ENCODE measurements around the gene SYTL1.

Gene SYTL1

GRCh38 chr1:27341525-27342252 lies at the start of gene SYTL1:
TSS of gene SYTL1 (plus strand) at chr1:27342022. CDS start at chr1:27345335, 3,313 bp downstream.
- no peak for DNase-seq (ENCODE audit: low read depth, low spot score)
- Histone ChIP-seq H3K27me3 (ENCODE audit: insufficient read depth, insufficient read length) (no peaks in the 10 kb centered on the region), H3K4me3 (ENCODE audit: insufficient read length, low read depth) (peak within 1 kb of the TSS; percentile 29), H3K9me3 (ENCODE audit: insufficient read depth, low read length) (no peaks in the 10 kb centered on the region), H3K4me1 (ENCODE audit: insufficient read depth, insufficient read length) (peaks cover 31% of the 10 kb centered on the region), H3K36me3 (ENCODE audit: insufficient read depth, insufficient read length, low read length) (peaks cover 24% of the 10 kb centered on the region), H3K9ac (ENCODE audit: insufficient read length, low read depth) (peak within 1 kb of the TSS; percentile 68)
- no peak for TF ChIP-seq ZNF274 (IDR thresholded peaks at IDR 0.05; ENCODE audit: low read depth, low read length)
- TF ChIP-seq YY1 (IDR thresholded peaks at IDR 0.05; ENCODE audit: insufficient read depth, insufficient read length), result no peak
- TF ChIP-seq SUZ12 (IDR thresholded peaks at IDR 0.05; ENCODE audit: extremely low read depth, insufficient read depth, insufficient read length), result no peak

- Histone ChIP-seq H3K36me3 (ENCODE audit: insufficient read depth, insufficient read length, low read length) (peaks cover 23% of the 10 kb centered on the region), H3K4me3 (ENCODE audit: insufficient read length, low read depth) (no peak overlapping the region), H3K27me3 (ENCODE audit: insufficient read depth, insufficient read length) (no peaks in the 10 kb centered on the region), H3K9ac (ENCODE audit: insufficient read length, low read depth) (no peak overlapping the region), H3K4me1 (ENCODE audit: insufficient read depth, insufficient read length) (peaks cover 7% of the 10 kb centered on the region), H3K9me3 (ENCODE audit: insufficient read depth, low read length) (peaks cover 8% of the 10 kb centered on the region; the same call in 1 of the 2 replicates)
- no peak for DNase-seq (ENCODE audit: low read depth, low spot score)
- TF ChIP-seq SUZ12 (IDR thresholded peaks at IDR 0.05; ENCODE audit: extremely low read depth, insufficient read depth, insufficient read length) (no peak), YY1 (IDR thresholded peaks at IDR 0.05; ENCODE audit: insufficient read depth, insufficient read length) (no peak), ZNF274 (IDR thresholded peaks at IDR 0.05; ENCODE audit: low read depth, low read length) (no peak)
Observed at GRCh38 chr1:27292106-27292505, 49.7 kb upstream of the SYTL1 start.

GRCh38 chr1:27293915-27294314 lies 47.9 kb upstream of the SYTL1 start:
- Histone ChIP-seq H3K27me3 (ENCODE audit: insufficient read depth, insufficient read length) (no peaks in the 10 kb centered on the region), H3K9me3 (ENCODE audit: insufficient read depth, low read length) (peaks cover 8% of the 10 kb centered on the region; the same call in 1 of the 2 replicates), H3K9ac (ENCODE audit: insufficient read length, low read depth) (no peak overlapping the region), H3K4me1 (ENCODE audit: insufficient read depth, insufficient read length) (peaks cover 16% of the 10 kb centered on the region), H3K36me3 (ENCODE audit: insufficient read depth, insufficient read length, low read length) (peaks cover 27% of the 10 kb centered on the region), H3K4me3 (ENCODE audit: insufficient read length, low read depth) (no peak overlapping the region)
- no peak for DNase-seq (ENCODE audit: low read depth, low spot score)
- TF ChIP-seq ZNF274 (IDR thresholded peaks at IDR 0.05; ENCODE audit: low read depth, low read length) (no peak), SUZ12 (IDR thresholded peaks at IDR 0.05; ENCODE audit: extremely low read depth, insufficient read depth, insufficient read length) (no peak), YY1 (IDR thresholded peaks at IDR 0.05; ENCODE audit: insufficient read depth, insufficient read length) (no peak)

- Histone ChIP-seq H3K4me1 (ENCODE audit: insufficient read depth, insufficient read length) (peaks cover 40% of the 10 kb centered on the region), H3K4me3 (ENCODE audit: insufficient read length, low read depth) (no peak overlapping the region), H3K9ac (ENCODE audit: insufficient read length, low read depth) (no peak overlapping the region), H3K9me3 (ENCODE audit: insufficient read depth, low read length) (no peaks in the 10 kb centered on the region), H3K27me3 (ENCODE audit: insufficient read depth, insufficient read length) (no peaks in the 10 kb centered on the region), H3K36me3 (ENCODE audit: insufficient read depth, insufficient read length, low read length) (peaks cover 27% of the 10 kb centered on the region)
- DNase-seq (ENCODE audit: low read depth, low spot score), result no peak
- TF ChIP-seq YY1 (IDR thresholded peaks at IDR 0.05; ENCODE audit: insufficient read depth, insufficient read length) (no peak), SUZ12 (IDR thresholded peaks at IDR 0.05; ENCODE audit: extremely low read depth, insufficient read depth, insufficient read length) (no peak), ZNF274 (IDR thresholded peaks at IDR 0.05; ENCODE audit: low read depth, low read length) (no peak)
Observed at GRCh38 chr1:27296773-27297291, 45.0 kb upstream of the SYTL1 start.

- Histone ChIP-seq H3K36me3 (ENCODE audit: insufficient read depth, insufficient read length, low read length) (peaks cover 23% of the 10 kb centered on the region), H3K4me1 (ENCODE audit: insufficient read depth, insufficient read length) (peaks cover 41% of the 10 kb centered on the region)
Observed at GRCh38 chr1:27297903-27298302, 43.9 kb upstream of the SYTL1 start.

GRCh38 chr1:27298632-27299384 lies 43.0 kb upstream of the SYTL1 start:
- Histone ChIP-seq H3K4me1 (ENCODE audit: insufficient read depth, insufficient read length) (peaks cover 41% of the 10 kb centered on the region), H3K9ac (ENCODE audit: insufficient read length, low read depth) (peak overlapping the region; percentile 12), H3K4me3 (ENCODE audit: insufficient read length, low read depth) (no peak overlapping the region), H3K36me3 (ENCODE audit: insufficient read depth, insufficient read length, low read length) (peaks cover 20% of the 10 kb centered on the region), H3K9me3 (ENCODE audit: insufficient read depth, low read length) (no peaks in the 10 kb centered on the region), H3K27me3 (ENCODE audit: insufficient read depth, insufficient read length) (no peaks in the 10 kb centered on the region)
- DNase-seq (ENCODE audit: low read depth, low spot score), result no peak
- TF ChIP-seq SUZ12 (IDR thresholded peaks at IDR 0.05; ENCODE audit: extremely low read depth, insufficient read depth, insufficient read length), result no peak
- TF ChIP-seq ZNF274 (IDR thresholded peaks at IDR 0.05; ENCODE audit: low read depth, low read length), result no peak
- TF ChIP-seq YY1 (IDR thresholded peaks at IDR 0.05; ENCODE audit: insufficient read depth, insufficient read length), result no peak

More at GRCh38 chr1:27297903-27298302, 43.9 kb upstream of the SYTL1 start:
- Histone ChIP-seq H3K9me3 (ENCODE audit: insufficient read depth, low read length) (no peaks in the 10 kb centered on the region), H3K9ac (ENCODE audit: insufficient read length, low read depth) (no peak overlapping the region), H3K27me3 (ENCODE audit: insufficient read depth, insufficient read length) (no peaks in the 10 kb centered on the region), H3K4me3 (ENCODE audit: insufficient read length, low read depth) (no peak overlapping the region)
- TF ChIP-seq SUZ12 (IDR thresholded peaks at IDR 0.05; ENCODE audit: extremely low read depth, insufficient read depth, insufficient read length) (no peak), YY1 (IDR thresholded peaks at IDR 0.05; ENCODE audit: insufficient read depth, insufficient read length) (no peak), ZNF274 (IDR thresholded peaks at IDR 0.05; ENCODE audit: low read depth, low read length) (no peak)
- DNase-seq (ENCODE audit: low read depth, low spot score), result no peak

Data from NT2/D1 (cell line).